Measurements from ENCODE around the gene NCEH1. TPM values are rescaled to one million over a fixed set of nuclear protein-coding genes. Genes with fewer than 3 reads are reported as not detected.

The NCEH1 gene
- total RNA-seq, 1 experiment from 2014 or later, result 50.2 TPM

GRCh38 chr3:172591876-172592771 lies 118.7 kb downstream of the NCEH1 start:
- no peak for DNase-seq (ENCODE audit: extremely low read depth, low read depth)

GRCh38 chr3:172591125-172591605 lies 119.7 kb downstream of the NCEH1 start:
- no peak for DNase-seq (ENCODE audit: extremely low read depth, low read depth)

- DNase-seq (ENCODE audit: extremely low read depth, low read depth), result no peak
These were observed 124.4 kb downstream of the NCEH1 start for GRCh38 chr3:172586436-172586835.

GRCh38 chr3:172585954-172586353 lies 124.9 kb downstream of the NCEH1 start:
- DNase-seq (ENCODE audit: extremely low read depth, low read depth), result no peak

- no peak for DNase-seq (ENCODE audit: extremely low read depth, low read depth)
These were observed 128.2 kb downstream of the NCEH1 start for GRCh38 chr3:172582712-172583111.

GRCh38 chr3:172581757-172582166 lies 129.1 kb downstream of the NCEH1 start:
- no peak for DNase-seq (ENCODE audit: extremely low read depth, low read depth)

GRCh38 chr3:172580680-172581401 lies 130.0 kb downstream of the NCEH1 start:
- no peak for DNase-seq (ENCODE audit: extremely low read depth, low read depth)

Small RNAs within 50 kb of the gene (small RNA-seq; reads per million reads assigned to genes)
- gene RNU6-547P, result 0 reads per million in 2 experiments

Other genes with a start within 250 kb of the NCEH1 start
- 0.12 and 1.5 TPM in 2 replicates for gene TNFSF10, start 187.6 kb downstream of the NCEH1 start, total RNA-seq (2014; rRNA removed; shearing (Covaris generic))
- 169 and 171 TPM in 2 replicates for gene ECT2, start 39.7 kb upstream of the NCEH1 start, total RNA-seq (2014; rRNA removed; shearing (Covaris generic))

Measured in NCI-H460 (cell line).